KOPT-K1 (cell line): ENCODE data around the gene HPS1.
A peak's percentile ranks its signal among the peaks of the same experiment; 100 is the strongest.

Experiments used
- H3K27ac ChIP-seq: fragments of 200-600 bp; sonication (generic); 2 replicates; pipeline ENCODE4 v1.5.1; 2016; ENCODE audit warnings: antibody characterized with exemption, mild to moderate bottlenecking, low read depth, low read length; ENCODE audit not compliant: poor library complexity, severe bottlenecking
- H3K36me3 ChIP-seq: fragments of 200-600 bp; sonication (generic); 2 replicates; pipeline ENCODE4 v1.5.1; 2017; ENCODE audit warnings: antibody characterized with exemption, mild to moderate bottlenecking, low read length, moderate library complexity; ENCODE audit not compliant: insufficient read depth
- H3K9me3 ChIP-seq: fragments of 200-600 bp; sonication (generic); 2 replicates; pipeline ENCODE4 v1.5.1; 2017; ENCODE audit warnings: antibody characterized with exemption, low read length, mild to moderate bottlenecking; ENCODE audit not compliant: insufficient read depth, poor library complexity, severe bottlenecking

The HPS1 gene

DNA sequence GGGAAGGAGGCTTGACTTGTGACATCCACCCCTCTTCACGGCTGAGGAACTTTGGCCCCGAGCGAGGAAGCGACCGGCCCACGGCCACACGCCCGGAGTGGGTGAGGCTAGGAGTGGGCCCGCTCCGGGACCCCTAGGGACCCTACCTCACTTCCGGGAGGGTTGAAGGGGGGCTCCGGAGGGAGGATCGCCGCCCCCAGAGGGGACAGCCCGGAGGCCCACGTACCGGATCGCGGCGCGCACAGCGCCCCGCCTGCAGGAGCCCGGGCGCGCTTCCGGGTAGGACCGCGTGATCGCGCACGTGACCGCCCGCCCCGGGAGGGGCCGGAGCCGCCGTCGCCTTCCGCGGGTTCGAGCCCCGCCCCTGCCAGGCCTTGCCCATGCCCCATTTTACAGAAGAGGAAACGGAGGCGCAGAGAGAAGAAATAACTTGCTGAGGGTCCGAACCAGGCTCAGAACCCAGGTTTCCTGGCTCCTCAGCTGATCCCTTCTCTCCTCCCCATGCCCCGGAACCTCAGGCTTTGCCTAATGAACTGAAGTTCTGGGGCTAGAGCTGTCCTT is at the start of gene HPS1:
TSS of gene HPS1 (minus strand) at position 275 of the 561 bp plus-strand sequence. CDS start 3,695 bp downstream, outside the sequence.
- Histone ChIP-seq H3K36me3 (peaks cover 38% of the 10 kb centered on the region), H3K27ac (peak within 1 kb of the TSS; percentile 75), H3K9me3 (no peaks in the 10 kb centered on the region)

DNA sequence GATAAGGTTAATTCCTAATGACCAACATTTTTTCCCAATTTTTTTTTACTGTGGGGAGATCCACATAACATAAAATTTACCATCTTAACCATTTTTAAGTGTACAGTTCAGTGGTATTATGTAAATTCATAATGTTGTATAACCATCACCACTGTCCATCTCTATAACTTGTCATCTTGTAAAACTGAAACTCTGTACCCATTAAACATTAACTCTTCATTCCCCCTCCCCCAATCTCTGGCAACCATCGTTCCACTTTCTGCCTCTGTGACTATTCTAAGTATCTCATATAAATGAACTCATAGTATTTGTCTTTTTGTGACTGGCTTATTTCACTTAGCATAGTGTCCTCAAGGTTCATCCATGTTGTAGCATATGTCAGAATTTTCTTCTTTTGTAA is 46.0 kb upstream of the HPS1 start:
- Histone ChIP-seq H3K36me3 (no peaks in the 10 kb centered on the region), H3K27ac (no peak overlapping the region), H3K9me3 (peaks cover 4% of the 10 kb centered on the region)

DNA sequence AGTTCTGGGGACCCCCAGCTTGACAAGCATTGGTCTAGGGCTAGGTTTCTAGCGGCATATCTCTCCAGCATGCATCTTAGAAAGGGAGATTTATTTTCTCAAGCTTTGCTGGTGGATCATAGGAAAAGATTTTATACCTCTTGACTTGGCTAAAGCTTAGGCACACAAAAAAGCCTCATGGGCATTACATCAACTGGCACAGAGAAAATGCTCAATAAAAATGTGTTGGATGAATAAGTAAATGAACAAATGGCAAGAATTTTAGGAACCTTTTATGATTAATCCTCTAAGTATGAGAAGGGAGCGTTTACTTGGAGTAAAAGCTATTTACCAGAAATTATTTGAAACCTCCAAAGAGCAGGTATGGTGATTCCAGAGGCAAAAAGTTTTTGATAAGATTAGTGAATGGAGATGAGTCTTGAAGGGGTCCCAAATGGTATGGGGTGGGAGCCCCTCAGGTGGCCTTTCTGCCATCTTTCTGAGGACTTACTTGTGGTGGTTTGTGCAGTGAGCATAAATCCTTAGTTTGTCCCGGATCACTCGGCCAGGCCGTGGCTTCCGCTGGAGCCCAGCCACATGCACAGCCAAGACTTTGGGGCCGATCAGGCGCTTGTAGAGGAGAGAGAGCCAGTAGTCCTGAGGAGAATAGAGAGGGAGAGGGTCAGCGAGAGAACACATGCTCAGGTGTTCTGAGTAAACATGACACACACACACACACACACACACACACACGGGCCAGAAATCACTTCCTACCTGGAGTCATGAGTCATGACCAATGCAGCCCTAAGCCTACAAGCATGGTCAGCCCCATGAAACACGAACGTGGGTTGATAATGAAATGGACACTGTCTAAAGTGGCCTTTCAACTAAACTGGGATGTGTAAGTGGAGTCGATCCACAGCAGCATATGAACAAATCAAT is 43.1 kb upstream of the HPS1 start:
- no peak overlapping the region for H3K27ac ChIP-seq
- no peaks in the 10 kb centered on the region for H3K9me3 ChIP-seq
- no peaks in the 10 kb centered on the region for H3K36me3 ChIP-seq

DNA sequence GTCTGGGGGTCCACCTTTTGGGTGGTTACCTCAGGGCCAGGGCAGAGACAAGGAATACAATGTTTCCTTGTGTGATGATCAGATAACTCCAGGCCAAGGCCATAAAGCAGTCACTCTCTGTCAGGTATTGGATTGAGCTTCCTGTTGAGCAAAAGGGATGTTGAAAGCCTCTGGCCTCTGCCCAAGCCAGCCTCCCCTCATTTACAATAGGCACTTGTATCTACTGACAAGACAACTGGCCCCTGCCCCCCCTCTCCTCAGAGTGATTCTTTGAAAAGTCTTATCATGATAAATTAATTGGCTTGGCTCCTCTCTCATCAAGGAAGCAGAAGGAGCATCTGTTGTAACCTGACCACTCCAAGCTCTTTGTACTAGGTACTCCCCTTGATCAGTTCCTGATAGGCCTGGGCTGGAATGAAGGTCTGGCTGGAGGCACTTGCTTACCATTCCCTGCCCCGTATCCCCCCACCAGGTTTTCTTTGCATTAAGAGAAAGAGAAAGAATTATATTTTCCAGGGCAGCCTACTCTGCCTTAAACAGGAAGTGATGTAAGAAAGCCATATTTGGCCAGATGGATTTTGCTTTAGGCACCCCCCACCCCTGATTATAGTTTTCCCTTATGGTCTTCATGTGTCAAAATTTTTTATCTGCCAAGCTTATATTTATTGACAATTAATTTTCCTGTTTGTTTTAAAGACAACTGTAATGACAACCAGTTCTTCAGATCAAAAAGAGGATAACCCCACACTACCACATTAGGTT is 42.1 kb upstream of the HPS1 start:
- Histone ChIP-seq H3K9me3 (no peaks in the 10 kb centered on the region), H3K27ac (no peak overlapping the region), H3K36me3 (no peaks in the 10 kb centered on the region)

DNA sequence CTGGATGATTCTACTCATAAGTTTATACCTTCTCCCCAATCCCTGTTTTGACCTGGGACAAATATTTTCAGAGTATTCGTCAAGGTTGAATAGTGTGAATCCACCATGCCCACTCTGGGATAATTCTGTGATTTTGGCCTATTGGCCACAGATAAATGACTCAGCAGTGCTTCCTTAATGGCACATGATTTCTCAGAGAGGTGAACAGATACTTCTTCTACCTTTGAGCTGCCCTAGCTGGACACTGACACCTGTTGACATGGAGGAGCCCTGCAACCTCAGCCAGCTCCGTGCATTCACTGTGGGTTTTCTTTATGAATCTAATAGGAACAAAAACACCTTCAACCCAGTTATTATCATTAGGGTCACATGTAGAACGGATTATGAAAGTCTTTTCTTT is 40.9 kb upstream of the HPS1 start:
- Histone ChIP-seq H3K36me3 (no peaks in the 10 kb centered on the region), H3K27ac (no peak overlapping the region), H3K9me3 (no peaks in the 10 kb centered on the region)

DNA sequence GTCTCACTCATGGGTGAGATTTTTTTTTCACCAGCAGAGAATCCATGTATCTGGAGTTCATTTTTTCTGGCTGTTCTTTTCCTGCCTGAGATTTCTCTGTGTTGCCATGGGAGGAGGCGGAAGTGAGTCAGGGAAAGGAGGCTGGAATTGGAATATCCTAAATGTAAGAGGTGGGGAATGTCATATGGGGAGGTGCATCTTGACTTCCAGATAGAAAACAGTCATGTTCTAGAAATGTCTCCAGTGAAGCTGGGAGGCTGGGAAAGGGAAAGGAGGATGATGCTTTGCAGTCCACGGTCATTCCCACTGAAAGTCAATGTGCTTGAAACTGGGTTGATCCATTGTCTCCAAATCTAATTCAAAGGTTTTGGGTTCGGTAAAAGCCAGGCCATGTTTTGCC is 39.7 kb upstream of the HPS1 start:
- Histone ChIP-seq H3K9me3 (no peaks in the 10 kb centered on the region), H3K36me3 (no peaks in the 10 kb centered on the region), H3K27ac (no peak overlapping the region)

DNA sequence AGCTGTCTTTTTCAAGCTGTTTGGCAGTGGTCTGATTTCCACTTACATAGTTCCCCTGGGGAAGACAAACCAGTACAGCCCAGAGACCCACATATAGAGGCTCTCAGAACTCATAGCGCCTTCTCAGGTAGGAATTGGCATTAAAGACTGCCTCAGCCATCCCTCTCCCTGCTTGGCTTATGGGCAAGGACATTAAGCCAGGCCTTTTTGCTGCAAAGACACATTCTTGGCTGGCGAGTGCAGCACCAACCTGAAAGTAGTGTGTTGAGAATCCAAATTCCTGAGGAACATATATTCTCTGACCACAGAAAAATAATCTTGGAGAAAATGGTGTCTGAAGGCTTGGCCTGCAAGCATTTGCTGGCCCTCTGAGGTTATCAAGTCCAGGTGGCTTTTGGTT is 39.2 kb upstream of the HPS1 start:
- H3K36me3 ChIP-seq: no peaks in the 10 kb centered on the region
- H3K27ac ChIP-seq: no peak overlapping the region
- no peaks in the 10 kb centered on the region for H3K9me3 ChIP-seq

DNA sequence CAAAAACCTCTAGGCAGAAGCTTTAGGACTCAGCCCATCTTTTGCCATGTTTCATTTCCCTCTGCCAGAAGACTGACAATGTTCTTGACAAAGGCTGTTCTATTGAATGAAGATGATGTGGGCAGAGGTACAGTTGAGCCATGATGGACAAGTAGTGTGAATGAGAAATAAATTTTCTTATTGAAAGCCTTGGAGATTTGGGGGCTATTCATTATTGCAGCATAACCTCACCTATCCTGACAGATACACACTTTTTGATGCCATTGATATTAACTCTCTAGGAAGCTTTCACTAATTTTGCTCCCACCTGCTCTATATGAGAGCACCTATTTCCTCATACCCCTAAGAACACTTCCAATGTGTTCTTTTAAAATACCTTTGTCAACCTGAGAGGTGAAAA is 36.9 kb upstream of the HPS1 start:
- H3K36me3 ChIP-seq: no peaks in the 10 kb centered on the region
- H3K9me3 ChIP-seq: no peaks in the 10 kb centered on the region
- H3K27ac ChIP-seq: no peak overlapping the region

DNA sequence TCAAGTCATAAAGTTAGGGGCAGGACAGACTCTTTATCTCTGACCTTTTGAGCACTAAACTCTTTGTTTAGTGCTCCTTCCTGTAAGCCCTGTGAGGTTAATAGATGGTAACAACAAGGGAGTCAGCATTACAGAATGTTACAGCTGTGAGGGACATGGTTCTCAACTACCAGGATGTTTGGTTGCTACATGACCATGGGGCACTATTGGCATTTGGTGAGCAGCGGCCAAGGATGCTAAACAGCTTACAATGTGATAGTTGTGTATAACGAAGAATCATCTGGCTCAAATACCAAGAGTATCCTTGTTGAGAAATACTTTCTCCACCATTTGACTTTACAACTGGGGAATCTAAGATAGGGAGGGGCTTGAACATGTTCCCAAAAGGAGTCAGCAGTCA is 35.4 kb upstream of the HPS1 start:
- H3K9me3 ChIP-seq: no peaks in the 10 kb centered on the region
- no peak overlapping the region for H3K27ac ChIP-seq
- no peaks in the 10 kb centered on the region for H3K36me3 ChIP-seq

DNA sequence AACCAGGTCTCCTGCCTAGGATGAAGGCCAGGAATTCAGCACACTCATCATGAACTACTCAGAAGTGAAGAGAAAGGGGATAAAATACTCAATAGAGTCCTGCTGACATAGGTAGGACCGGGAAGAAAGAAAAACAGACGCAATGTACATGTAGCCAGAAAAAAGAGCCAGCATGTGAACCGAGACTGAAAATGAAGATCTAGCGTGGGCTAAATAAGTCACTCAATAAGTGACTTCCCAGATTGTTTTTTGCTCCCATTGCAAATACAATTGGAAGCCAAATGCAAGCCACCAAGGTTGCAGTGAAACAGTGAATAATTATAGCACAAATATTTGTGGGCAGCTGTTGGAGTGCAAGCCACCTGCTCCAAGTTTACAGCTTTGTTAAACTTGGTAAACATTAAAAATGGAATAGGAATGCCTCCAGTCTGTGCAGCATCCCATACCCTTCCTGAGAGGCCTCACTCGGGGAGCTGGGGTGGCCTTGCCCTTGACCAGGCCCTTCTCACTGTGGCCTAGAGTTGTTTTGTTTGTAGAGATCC is 34.7 kb upstream of the HPS1 start:
- no peaks in the 10 kb centered on the region for H3K36me3 ChIP-seq
- no peaks in the 10 kb centered on the region for H3K9me3 ChIP-seq
- no peak overlapping the region for H3K27ac ChIP-seq

DNA sequence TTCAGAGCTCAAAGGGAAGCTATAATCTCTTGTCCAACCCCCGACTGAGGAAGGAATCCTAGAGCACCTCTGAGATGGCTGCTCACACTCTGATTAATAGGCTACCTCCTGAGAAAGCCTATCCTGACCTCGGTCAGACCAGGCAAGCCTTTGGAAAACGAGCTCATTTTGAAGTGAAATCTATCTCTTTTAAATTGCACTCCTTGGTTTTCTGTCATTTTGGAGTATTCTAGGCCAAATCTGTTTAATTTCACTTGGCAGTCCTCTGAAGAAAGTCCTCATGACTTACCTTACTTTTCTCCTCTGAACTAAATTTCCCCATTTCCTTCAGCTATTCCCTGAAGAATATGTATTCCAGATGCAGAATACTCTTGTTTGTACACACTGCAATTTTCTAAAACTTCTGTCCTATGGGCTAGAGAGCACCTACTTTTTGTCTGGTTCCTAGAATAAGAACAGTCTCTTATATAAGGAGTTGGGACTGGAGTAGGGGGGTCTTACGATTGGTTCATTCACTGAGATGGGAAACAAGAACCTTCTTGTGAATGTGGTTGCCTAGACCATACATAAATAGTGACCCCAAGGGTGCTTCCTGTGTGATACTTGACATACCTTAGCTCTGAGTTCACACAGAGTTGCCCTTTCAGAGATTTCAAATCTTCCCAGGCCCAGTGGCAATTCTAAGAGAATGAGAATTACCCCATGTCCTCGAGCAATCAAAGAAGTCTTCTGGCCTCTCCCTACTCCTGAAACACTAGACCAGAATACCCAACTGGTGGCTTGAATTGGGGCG is 31.9 kb upstream of the HPS1 start:
- H3K36me3 ChIP-seq: no peaks in the 10 kb centered on the region
- H3K27ac ChIP-seq: no peak overlapping the region
- H3K9me3 ChIP-seq: no peaks in the 10 kb centered on the region

DNA sequence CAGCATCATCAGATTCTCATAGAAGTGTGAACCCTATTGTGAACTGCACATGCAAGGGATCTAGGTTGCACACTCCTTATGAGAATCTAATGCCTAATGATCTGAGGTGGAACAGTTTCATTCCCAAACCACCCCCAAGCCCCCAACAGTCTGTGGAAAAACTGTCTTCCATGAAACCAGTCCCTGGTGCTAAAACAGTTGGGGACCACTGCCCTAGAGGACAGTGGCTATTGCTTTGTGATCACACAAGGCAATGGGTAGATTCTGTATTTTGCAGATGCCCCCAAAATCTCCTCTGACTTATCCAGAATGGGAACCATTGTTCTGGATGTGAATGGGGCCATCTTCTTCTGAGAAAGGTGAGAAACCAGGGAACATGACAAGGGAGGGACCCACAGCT is 31.1 kb upstream of the HPS1 start:
- Histone ChIP-seq H3K27ac (no peak overlapping the region), H3K9me3 (no peaks in the 10 kb centered on the region)

DNA sequence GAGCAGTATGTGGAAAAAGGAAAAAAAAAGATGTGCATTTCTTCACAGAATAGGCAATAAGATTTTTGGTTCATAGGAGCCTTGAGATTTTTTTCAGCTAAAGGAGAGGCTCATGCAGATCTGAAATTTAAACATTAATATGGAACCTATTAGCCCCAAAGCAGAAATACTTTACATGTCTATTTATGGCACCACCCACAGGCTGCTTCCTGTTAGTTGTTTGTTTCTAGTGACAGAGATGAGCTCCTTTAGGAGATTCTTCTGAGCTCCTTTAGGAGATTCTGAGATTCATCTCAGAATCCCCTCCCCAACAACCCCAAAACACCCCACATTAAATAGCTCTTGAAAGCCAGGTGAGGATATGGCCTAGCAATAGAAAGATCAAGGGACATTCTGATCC is 27.9 kb upstream of the HPS1 start:
- Histone ChIP-seq H3K9me3 (no peaks in the 10 kb centered on the region), H3K27ac (no peak overlapping the region), H3K36me3 (no peaks in the 10 kb centered on the region)

More for the DNA sequence above, 31.1 kb upstream of the HPS1 start:
- no peaks in the 10 kb centered on the region for H3K36me3 ChIP-seq

DNA sequence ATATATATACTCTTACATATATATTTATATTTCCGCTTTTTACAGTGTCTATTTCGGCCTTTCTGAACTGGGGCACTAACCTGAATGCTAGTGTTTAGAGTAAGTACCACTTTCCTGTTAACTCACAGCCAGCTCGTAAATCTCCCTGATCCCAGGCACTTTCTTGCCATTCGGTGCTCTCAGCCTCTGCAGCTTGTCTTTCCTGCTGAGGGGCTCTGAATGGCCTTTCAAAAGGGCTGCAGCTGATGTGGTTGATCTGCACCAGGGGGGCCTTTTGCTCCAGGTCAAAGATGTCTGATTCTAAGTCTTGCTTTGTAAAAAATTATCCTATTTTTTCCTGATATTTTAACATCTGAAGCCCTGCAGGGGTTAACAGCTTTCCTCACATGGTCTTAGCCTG is 25.5 kb upstream of the HPS1 start:
- H3K9me3 ChIP-seq: no peaks in the 10 kb centered on the region
- H3K36me3 ChIP-seq: no peaks in the 10 kb centered on the region
- no peak overlapping the region for H3K27ac ChIP-seq
